A375 (cell line): ENCODE measurements around the gene TRIM29. TPM values are rescaled to one million over a fixed set of nuclear protein-coding genes. Genes with fewer than 3 reads are reported as not detected.

Experiments
- total RNA-seq: library from RNA; depleted of rRNA; stranded (reverse); fragments of >200 nt; shearing (Covaris generic); gene quantifications from 2 replicates; pipeline ENCODE4 v1.2.3, GENCODE V29; 2014; rRNA removed

TRIM29 gene, protein sequence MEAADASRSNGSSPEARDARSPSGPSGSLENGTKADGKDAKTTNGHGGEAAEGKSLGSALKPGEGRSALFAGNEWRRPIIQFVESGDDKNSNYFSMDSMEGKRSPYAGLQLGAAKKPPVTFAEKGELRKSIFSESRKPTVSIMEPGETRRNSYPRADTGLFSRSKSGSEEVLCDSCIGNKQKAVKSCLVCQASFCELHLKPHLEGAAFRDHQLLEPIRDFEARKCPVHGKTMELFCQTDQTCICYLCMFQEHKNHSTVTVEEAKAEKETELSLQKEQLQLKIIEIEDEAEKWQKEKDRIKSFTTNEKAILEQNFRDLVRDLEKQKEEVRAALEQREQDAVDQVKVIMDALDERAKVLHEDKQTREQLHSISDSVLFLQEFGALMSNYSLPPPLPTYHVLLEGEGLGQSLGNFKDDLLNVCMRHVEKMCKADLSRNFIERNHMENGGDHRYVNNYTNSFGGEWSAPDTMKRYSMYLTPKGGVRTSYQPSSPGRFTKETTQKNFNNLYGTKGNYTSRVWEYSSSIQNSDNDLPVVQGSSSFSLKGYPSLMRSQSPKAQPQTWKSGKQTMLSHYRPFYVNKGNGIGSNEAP
- total RNA-seq: 0.08 and 2.1 TPM in 2 replicates

GRCh38 chr11:120137611-120138521, at the start of gene TRIM29:
TSS of gene TRIM29 (minus strand) at chr11:120138113. CDS start at chr11:120138031, 82 bp downstream.

Other genes with a start within 250 kb of the TRIM29 start
- gene OAF, start 72.9 kb upstream of the TRIM29 start, total RNA-seq: 160 and 164 TPM in 2 replicates
- gene POU2F3, start 102.0 kb upstream of the TRIM29 start, total RNA-seq: 0.11 and 0.50 TPM in 2 replicates
- gene TLCD5, start 187.2 kb upstream of the TRIM29 start, total RNA-seq: 8.8 and 10.8 TPM in 2 replicates
- 31.6 and 40.9 TPM in 2 replicates for gene ARHGEF12, start 198.3 kb upstream of the TRIM29 start, total RNA-seq